GM18505 (cell line): Measurements from ENCODE around the gene CRYAA.

Experiments
- ATAC-seq: cut with Tn5 transposase; IDR thresholded peaks from one replicate; pipeline ENCODE4 v1.9.1; 2021; ENCODE audit not compliant: unreplicated experiment
- POLR2A ChIP-seq: IDR thresholded peaks from 4 replicates; pipeline ENCODE4 v1.6.1; 2011; ENCODE audit warnings: borderline replicate concordance; ENCODE audit not compliant: insufficient read depth, insufficient read length; ENCODE audit errors: extremely low read depth

Gene CRYAA

DNA sequence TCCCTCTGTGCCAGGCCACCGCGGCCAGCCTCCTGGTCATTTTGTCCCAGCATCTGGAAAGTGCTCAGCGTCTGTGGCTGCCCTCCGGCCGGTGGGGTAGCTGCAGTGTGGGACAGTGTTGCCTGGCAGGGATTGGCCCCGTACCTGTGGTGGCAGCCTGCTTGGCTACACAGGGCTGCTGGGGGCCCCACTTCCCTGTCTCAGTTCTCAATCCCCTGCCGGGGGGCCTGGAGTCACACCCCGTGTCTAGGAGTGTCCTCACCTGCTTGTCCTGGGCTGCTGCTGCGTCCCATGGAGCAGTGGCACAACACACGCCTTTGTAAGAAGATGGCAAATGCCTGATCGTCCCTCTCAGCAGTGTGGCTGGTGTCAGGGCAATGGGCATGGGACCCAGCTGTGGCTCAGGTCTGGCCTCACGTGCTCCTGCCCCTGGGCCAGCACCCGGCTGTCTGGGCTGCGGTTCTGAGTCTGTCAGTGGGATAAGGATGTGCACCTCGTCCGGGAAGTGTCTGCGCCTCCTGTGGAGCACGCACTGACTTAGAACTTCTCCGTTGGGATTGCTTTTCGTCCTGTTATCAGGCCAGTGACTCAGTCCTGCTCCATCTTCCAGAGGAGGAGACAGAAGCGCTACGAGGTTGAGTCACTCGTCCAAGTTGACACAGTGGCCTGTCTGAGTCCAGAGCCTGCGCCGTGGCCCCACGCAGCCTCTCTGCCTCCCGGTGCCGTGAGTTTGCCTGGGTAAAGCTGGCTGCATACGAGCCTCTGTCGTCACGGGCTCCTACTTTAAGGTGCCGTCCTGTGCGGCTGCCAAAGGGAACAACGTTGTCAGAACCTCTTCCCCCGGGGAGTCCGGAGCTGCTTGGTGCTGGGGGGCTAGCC lies 41.0 kb downstream of the CRYAA start:
- TF ChIP-seq POLR2A, result no peak
- ATAC-seq, result no peak

DNA sequence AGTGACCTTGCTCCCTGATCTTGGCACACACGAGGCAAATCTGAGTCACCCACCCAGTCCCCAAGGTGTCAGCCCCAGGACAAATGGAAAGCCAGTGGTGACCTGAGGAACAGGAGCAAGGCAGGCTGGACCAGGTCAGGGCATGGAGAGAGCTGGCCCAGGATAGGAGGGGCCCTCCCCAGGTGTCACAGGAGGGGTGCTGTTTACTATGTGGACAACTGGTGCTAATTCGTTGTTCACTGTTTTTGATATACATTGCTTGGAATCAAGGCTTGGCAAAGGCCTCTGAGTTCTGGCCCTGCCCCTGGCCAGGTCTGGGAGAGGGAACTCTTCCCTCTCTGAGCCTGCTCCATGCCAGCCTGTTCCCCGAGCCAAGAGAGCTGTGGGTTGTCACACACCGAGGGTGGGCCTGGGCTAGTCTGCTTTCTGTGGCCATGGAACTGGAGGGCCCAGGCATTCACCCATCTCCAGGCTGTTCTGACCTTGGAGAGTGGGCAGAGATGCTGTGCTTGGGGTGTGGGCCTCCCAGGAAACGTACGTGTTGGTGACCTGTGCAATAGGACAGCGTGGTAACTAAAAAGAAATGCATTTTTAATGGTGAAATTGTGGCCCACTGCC lies 41.8 kb downstream of the CRYAA start:
- no peak for TF ChIP-seq POLR2A
- ATAC-seq, result no peak

DNA sequence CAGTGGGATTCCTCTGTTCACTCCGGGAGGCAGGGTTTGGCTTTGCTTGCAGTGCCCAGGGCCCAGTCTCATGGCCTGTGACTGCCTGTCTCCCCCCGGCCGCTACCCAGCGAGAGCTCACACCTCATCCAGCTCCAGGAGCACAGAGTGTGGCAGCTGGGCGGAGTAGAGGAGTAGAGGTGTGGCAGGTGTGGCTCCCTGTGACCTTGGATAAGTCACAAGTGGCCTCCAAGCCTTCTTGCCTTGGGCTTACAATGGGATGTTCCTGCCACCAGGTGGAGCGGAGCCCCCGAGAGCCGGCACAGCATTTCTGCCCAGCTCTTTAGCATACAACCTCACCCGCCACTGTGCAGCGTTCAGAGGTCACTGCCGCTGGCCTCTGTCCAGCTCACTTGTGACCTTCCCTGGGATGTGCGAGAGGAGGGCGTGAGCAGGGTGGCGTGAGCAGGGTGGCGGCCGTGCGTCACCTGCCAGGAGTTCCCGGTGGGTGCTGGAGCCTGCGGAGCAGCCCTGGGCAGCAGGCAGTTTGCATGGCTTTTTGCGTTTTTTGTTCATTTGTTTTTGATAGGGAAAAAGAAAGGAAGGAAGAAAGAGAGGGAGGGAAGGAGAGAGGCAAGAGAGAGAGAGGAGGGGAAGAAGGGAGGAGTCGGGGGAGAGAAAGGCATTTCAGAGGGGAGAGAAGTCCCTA lies 42.4 kb downstream of the CRYAA start:
- ATAC-seq, result no peak
- no peak for TF ChIP-seq POLR2A

DNA sequence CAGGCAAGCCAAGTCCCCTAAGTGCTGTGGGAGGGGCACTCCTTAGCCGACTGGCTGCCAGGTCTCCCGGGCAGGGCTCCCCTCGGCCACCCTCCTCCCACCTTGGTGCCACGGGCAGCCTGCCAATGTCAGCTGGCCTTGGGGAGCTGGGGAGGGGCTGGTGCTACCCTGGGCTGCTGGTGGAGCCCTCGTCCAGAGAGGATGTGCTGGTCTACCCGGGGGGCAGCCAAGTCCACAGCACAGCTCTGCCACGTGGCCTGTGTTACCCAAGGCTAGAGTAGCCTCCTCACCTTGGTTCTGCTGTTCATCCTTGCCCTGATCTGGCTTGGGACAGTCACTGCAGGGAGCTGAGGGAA lies 42.9 kb downstream of the CRYAA start:
- TF ChIP-seq POLR2A, result no peak
- no peak for ATAC-seq
